Measurements from ENCODE around the gene CST7. TPM values are rescaled to one million over a fixed set of nuclear protein-coding genes. Genes with fewer than 3 reads are reported as not detected.
A peak's percentile ranks its signal among the peaks of the same experiment; 100 is the strongest.

Gene CST7
- total and polyA plus RNA-seq, 2 of the 13 experiments (the other 11 are each of a cell fraction or from before 2014, with no cell fraction given), result not detected

- TF ChIP-seq SIX1 (CRISPR knock-in tag; IDR thresholded peaks at IDR 0.05; ENCODE audit: borderline replicate concordance) (peak; percentile 15; the same call in 1 of the 2 replicates), ZFX (CRISPR knock-in tag; IDR thresholded peaks at IDR 0.05; ENCODE audit: low read depth) (peak; percentile 95), ZBTB7A (CRISPR knock-in tag; IDR thresholded peaks at IDR 0.05) (no peak; the same call in 1 of the 2 replicates), HNF1B (CRISPR knock-in tag; IDR thresholded peaks at IDR 0.05) (peak; percentile 94), ZFP62 (CRISPR knock-in tag; IDR thresholded peaks at IDR 0.05) (0 out of 2 replicates have a peak, but pooled peaks have one; percentile 32), KAT2B (IDR thresholded peaks at IDR 0.05; ENCODE audit: borderline replicate concordance, low read depth, low read length) (no peak), ISL2 (CRISPR knock-in tag; IDR thresholded peaks at IDR 0.05) (peak; percentile 84), ZNF235 (CRISPR knock-in tag; IDR thresholded peaks at IDR 0.05; ENCODE audit: borderline replicate concordance) (no peak; the same call in 1 of the 2 replicates), GATAD1 (CRISPR knock-in tag; IDR thresholded peaks at IDR 0.05) (peak; percentile 94), ZNF484 (CRISPR knock-in tag; IDR thresholded peaks at IDR 0.05; ENCODE audit: borderline replicate concordance, low read depth) (no peak), ZNF234 (CRISPR knock-in tag; conservative IDR thresholded peaks at IDR 0.05) (peak; percentile 70; the same call in 1 of the 2 replicates), ZNF589 (CRISPR knock-in tag; conservative IDR thresholded peaks at IDR 0.05) (peak; percentile 83; the same call in 1 of the 2 replicates), RELA (CRISPR knock-in tag; IDR thresholded peaks at IDR 0.05) (peak; percentile 45; the same call in 1 of the 2 replicates), GTF2F1 (IDR thresholded peaks at IDR 0.05; ENCODE audit: low read length) (no peak), HIC2 (CRISPR knock-in tag; IDR thresholded peaks at IDR 0.05; ENCODE audit: low read depth) (no peak), TGIF2 (CRISPR knock-in tag; IDR thresholded peaks at IDR 0.05) (peak; percentile 91; the same call in 1 of the 2 replicates), POLR2A (IDR thresholded peaks at IDR 0.05; ENCODE audit: insufficient read depth in 1 of 2, low read depth in 2 of 2, low read length in 2 of 2) (peak; percentile 93 to 97), ZNF280B (CRISPR knock-in tag; IDR thresholded peaks at IDR 0.05; ENCODE audit: borderline replicate concordance) (peak; percentile 88), ZKSCAN1 (IDR thresholded peaks at IDR 0.05; ENCODE audit: low read length) (no peak), ZSCAN30 (CRISPR knock-in tag; IDR thresholded peaks at IDR 0.05) (peak; percentile 82; the same call in 1 of the 2 replicates)
- TF ChIP-seq, protein P1, sequence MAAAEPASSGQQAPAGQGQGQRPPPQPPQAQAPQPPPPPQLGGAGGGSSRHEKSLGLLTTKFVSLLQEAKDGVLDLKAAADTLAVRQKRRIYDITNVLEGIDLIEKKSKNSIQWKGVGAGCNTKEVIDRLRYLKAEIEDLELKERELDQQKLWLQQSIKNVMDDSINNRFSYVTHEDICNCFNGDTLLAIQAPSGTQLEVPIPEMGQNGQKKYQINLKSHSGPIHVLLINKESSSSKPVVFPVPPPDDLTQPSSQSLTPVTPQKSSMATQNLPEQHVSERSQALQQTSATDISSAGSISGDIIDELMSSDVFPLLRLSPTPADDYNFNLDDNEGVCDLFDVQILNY (CRISPR knock-in tag; conservative IDR thresholded peaks at IDR 0.05), result peak; percentile 78; the same call in 1 of the 2 replicates
- TF ChIP-seq, protein P2, sequence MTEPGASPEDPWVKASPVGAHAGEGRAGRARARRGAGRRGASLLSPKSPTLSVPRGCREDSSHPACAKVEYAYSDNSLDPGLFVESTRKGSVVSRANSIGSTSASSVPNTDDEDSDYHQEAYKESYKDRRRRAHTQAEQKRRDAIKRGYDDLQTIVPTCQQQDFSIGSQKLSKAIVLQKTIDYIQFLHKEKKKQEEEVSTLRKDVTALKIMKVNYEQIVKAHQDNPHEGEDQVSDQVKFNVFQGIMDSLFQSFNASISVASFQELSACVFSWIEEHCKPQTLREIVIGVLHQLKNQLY (CRISPR knock-in tag; IDR thresholded peaks at IDR 0.05), result peak; percentile 78
These were observed 43.6 kb downstream of the CST7 start, which contains the start of gene APMAP (continued) for GRCh38 chr20:24992487-24993205.

All from HepG2 (cell line).